Regular cardiac myocyte (primary cell): ENCODE measurements around the gene FOXB2. TPM values are rescaled to one million over a fixed set of nuclear protein-coding genes. Genes with fewer than 3 reads are reported as not detected.

Source experiments
- total RNA-seq: library from RNA; depleted of rRNA; stranded (reverse); fragments of >200 nt; gene quantifications from 2 replicates; pipeline ENCODE4 v1.2.3, GENCODE V29; 2014

Gene FOXB2
- not detected in 2 replicates for total RNA-seq

GRCh38 chr9:77019236-77019925 is at the start of gene FOXB2:
TSS of gene FOXB2 (plus strand) at chr9:77019655. CDS start at chr9:77019655, 0 bp downstream.

Other genes starting within 250 kb of the FOXB2 start
- 27.2 and 67.7 TPM in 2 replicates for gene PRUNE2, start 113.5 kb upstream of the FOXB2 start, total RNA-seq
- 17.3 and 36.4 TPM in 2 replicates for gene VPS13A, start 157.9 kb downstream of the FOXB2 start, total RNA-seq